Measurements from ENCODE around the gene RICTOR.

DNA sequence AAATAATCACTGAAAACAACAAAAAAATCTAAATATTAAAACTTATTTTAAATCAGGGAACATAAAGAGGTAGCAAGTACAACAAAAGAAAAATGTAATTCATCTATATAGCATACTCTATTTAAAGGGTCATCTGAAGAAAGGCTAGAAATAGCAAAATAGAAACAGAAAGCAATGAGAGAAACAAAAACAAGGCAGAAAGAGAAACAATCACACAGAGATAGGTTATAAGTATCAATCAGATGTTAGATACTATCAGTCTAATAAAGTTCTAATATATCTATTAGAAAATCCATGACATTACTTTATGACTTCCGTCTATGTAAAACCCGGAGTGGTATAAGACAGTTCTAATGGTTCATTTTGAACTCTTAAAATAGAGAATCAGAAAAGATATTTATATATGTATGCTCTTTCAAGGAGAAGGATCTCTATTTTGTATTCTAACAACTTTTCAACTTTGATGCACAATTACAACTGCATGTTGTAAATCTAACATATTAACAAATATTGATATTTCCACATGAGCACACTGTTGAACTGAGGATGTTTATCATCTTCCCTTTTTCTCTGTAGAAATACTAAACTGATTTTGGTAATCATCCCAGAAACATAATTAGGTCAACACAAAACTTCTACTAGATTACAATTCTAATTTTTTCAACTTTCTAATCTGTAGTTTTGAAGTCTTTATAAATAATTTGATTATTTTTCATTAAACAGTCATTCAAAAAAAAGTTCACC lies 15.8 kb downstream of the RICTOR start:
- TF ChIP-seq POLR2AphosphoS5 (IDR thresholded peaks at IDR 0.05): no peak
- TF ChIP-seq POLR2A (IDR thresholded peaks at IDR 0.05): no peak
- TF ChIP-seq, protein P1, sequence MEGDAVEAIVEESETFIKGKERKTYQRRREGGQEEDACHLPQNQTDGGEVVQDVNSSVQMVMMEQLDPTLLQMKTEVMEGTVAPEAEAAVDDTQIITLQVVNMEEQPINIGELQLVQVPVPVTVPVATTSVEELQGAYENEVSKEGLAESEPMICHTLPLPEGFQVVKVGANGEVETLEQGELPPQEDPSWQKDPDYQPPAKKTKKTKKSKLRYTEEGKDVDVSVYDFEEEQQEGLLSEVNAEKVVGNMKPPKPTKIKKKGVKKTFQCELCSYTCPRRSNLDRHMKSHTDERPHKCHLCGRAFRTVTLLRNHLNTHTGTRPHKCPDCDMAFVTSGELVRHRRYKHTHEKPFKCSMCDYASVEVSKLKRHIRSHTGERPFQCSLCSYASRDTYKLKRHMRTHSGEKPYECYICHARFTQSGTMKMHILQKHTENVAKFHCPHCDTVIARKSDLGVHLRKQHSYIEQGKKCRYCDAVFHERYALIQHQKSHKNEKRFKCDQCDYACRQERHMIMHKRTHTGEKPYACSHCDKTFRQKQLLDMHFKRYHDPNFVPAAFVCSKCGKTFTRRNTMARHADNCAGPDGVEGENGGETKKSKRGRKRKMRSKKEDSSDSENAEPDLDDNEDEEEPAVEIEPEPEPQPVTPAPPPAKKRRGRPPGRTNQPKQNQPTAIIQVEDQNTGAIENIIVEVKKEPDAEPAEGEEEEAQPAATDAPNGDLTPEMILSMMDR (IDR thresholded peaks at IDR 0.05 in 8 of 11, conservative IDR thresholded peaks at IDR 0.05 in 3 of 11): no peak

All from spleen (tissue), 7 donors.